Chondrocyte (in vitro differentiated cells): ENCODE results near the gene FAM200C. TPM values are rescaled to one million over a fixed set of nuclear protein-coding genes. Genes with fewer than 3 reads are reported as not detected.

ENCODE experiments used
- DNase-seq: peaks from one replicate; pipeline ENCODE4 v3.0.0; 2021; ENCODE audit warnings: mixed read lengths, low spot score
- H3K27ac Mint-ChIP-seq: one replicate; pipeline ENCODE4 v1.8.0; 2021; ENCODE audit warnings: mild to moderate bottlenecking, moderate library complexity, mixed read lengths; ENCODE audit not compliant: unreplicated experiment
- H3K27me3 Mint-ChIP-seq: 2 replicates; pipeline ENCODE4 v1.8.0; 2021; ENCODE audit warnings: low read depth, mixed read lengths
- H3K36me3 Mint-ChIP-seq: 2 replicates; pipeline ENCODE4 v1.8.0; 2021; ENCODE audit warnings: low read depth, mixed read lengths
- H3K4me1 Mint-ChIP-seq: 2 replicates; pipeline ENCODE4 v1.8.0; 2021; ENCODE audit warnings: low read depth, mild to moderate bottlenecking, mixed read lengths
- H3K4me3 Mint-ChIP-seq: one replicate; pipeline ENCODE4 v1.8.0; 2021; ENCODE audit warnings: mild to moderate bottlenecking, moderate library complexity, mixed read lengths; ENCODE audit not compliant: unreplicated experiment
- H3K9me3 Mint-ChIP-seq: 2 replicates; pipeline ENCODE4 v1.8.0; 2021; ENCODE audit warnings: low read depth, mixed read lengths
- total RNA-seq: library from RNA; stranded (reverse); gene quantifications from 3 replicates; pipeline ENCODE4 v1.2.1, GENCODE V29; 2021
- TF ChIP-seq, protein P1 (sequence below): fragments of 200-600 bp; sonication (generic); IDR thresholded peaks from 2 replicates; pipeline ENCODE4 v1.5.0; 2021; ENCODE audit warnings: antibody characterized with exemption, mild to moderate bottlenecking, moderate library complexity

FAM200C gene
- total RNA-seq, 1 donor from 2014 or later, result 4.1 TPM

DNA sequence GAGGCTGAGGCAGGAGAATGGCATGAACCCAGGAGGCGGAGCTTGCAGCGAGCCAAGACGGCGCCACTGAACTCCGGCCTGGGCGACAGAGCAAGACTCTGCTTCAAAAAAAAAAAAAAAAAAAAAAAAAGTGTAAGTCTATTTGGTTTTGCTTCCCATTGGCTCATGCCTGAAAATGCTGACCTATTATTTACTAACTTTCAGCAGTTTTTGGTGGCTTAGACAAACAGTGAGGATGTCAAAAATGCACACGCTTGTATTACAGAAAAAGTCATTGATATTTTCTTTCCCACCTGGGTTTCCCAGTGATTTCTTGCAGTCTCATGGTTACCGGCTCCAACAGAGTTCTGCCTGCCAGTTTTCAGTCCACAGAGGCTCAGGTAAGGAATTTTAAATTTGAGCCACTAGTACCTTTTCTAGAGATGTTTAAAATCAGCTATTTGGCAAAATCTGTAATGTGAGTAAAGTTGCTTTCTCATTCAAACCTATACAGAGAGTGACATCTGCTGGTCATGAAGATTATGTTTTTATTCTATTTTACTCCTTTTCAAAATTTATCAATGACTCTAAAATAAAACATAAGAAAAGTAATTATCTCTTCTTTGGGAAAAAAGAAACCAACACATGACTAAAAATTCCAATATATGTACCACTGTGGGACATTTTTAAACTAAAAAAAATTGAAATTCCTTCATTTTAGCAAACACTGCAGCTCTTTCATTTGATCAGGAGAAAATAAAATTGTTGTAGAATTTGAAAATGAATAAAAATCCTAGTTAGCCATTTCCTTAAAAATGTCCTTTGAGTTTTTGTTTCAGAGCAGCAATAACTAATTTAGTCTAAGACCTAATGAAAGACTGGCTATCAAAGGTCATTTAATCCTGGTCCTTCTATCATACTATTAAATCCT, 8.8 kb downstream of the FAM200C start:
- H3K9me3 Mint-ChIP-seq, result peaks cover 10% of the 10 kb centered on the region
- H3K36me3 Mint-ChIP-seq, result peaks cover 12% of the 10 kb centered on the region
- H3K27ac Mint-ChIP-seq, result no peak overlapping the region
- TF ChIP-seq, protein P1, sequence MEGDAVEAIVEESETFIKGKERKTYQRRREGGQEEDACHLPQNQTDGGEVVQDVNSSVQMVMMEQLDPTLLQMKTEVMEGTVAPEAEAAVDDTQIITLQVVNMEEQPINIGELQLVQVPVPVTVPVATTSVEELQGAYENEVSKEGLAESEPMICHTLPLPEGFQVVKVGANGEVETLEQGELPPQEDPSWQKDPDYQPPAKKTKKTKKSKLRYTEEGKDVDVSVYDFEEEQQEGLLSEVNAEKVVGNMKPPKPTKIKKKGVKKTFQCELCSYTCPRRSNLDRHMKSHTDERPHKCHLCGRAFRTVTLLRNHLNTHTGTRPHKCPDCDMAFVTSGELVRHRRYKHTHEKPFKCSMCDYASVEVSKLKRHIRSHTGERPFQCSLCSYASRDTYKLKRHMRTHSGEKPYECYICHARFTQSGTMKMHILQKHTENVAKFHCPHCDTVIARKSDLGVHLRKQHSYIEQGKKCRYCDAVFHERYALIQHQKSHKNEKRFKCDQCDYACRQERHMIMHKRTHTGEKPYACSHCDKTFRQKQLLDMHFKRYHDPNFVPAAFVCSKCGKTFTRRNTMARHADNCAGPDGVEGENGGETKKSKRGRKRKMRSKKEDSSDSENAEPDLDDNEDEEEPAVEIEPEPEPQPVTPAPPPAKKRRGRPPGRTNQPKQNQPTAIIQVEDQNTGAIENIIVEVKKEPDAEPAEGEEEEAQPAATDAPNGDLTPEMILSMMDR, result peak; percentile 86
- H3K4me3 Mint-ChIP-seq, result no peak overlapping the region
- no peak for DNase-seq
- H3K27me3 Mint-ChIP-seq, result no peaks in the 10 kb centered on the region
- H3K4me1 Mint-ChIP-seq, result peaks cover 1% of the 10 kb centered on the region

DNA sequence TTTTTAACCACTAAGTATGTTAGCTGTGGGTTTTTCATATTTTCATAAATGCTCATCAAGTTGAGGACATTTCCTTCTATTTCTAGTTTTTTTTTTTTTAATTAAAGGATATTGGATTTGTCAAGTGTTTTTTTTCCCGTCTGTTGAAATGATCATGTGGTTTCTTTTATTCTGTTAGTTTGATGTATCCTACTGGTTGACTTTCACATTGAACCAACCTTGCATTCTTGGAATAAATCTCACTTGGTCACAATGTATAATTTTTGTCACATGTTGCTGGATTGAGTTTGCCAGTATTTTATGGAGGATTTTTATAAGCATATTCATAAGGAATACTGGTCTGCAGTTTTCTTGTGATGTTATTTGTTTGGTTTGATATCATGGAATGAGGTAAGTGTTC, 12.4 kb downstream of the FAM200C start:
- Mint-ChIP-seq H3K4me3 (no peak overlapping the region), H3K36me3 (peaks cover 12% of the 10 kb centered on the region), H3K27ac (no peak overlapping the region), H3K4me1 (no peaks in the 10 kb centered on the region), H3K9me3 (peaks cover 10% of the 10 kb centered on the region), H3K27me3 (no peaks in the 10 kb centered on the region)
- no peak for DNase-seq
- TF ChIP-seq, protein P1, result no peak

DNA sequence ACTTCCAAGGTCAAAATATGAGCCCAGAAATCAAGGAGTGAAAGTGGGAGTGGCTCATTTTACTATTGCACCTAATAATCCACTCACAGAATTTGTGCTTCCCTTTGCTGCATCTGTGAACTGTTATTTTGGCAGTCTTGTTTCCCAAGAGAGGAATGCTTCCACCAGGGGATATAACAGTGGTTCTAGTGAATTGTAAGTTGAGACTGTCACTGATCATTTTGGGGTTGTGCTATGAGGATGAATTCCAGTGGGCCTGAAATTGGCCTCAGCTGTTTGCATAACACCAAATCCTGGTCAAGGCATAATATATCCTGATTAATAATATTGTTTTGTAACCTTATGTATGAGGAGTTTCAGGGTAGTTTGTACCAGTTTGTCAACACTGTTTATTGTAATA, 14.4 kb downstream of the FAM200C start:
- TF ChIP-seq, protein P1, result no peak
- Mint-ChIP-seq H3K27me3 (no peaks in the 10 kb centered on the region), H3K4me3 (no peak overlapping the region), H3K27ac (no peak overlapping the region), H3K36me3 (peaks cover 10% of the 10 kb centered on the region), H3K9me3 (peaks cover 10% of the 10 kb centered on the region), H3K4me1 (no peaks in the 10 kb centered on the region)
- DNase-seq, result no peak

DNA sequence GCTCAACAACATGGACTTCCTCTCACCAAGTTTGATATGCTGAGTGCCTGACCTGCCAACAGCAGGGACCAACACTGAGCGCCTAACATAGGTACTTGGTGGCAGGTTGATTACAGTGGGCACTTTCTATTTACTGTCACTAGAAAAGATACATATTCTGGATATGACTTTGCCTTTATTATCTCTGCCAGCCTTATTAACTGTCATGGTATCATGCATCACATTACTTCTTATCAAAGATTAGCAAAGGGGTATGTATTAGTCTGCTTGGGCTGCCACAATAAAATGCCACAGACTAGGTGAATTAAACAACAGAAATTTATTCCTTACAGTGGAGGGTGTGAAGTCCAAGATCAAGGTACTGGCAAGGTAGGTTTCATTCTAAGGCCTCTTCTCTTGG, 15.2 kb downstream of the FAM200C start:
- peaks cover 1% of the 10 kb centered on the region for H3K4me1 Mint-ChIP-seq
- TF ChIP-seq, protein P1, result no peak

DNA sequence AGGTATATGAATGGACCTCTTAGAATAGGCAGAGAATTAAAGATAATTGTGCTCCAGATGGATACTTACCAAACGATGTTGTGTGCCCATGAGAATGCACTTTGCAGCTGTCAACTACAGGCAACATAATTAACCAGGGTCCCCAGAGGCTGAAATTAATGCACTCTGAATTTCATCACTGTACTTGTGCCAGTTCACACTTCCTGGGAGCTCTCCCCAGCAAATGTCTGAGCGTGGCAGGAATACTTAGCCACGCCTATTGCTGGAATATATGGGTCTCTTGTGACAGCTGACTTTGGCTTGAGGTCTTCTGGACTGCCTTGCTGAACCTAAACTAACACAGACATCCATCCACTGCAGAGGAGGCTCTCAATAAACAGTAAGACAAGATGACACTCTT, 17.5 kb downstream of the FAM200C start:
- H3K4me1 Mint-ChIP-seq, result peaks cover 2% of the 10 kb centered on the region
- TF ChIP-seq, protein P1, result no peak
- H3K36me3 Mint-ChIP-seq, result peaks cover 2% of the 10 kb centered on the region
- no peak overlapping the region for H3K27ac Mint-ChIP-seq
- peaks cover under 1% of the 10 kb centered on the region for H3K9me3 Mint-ChIP-seq
- H3K27me3 Mint-ChIP-seq, result no peaks in the 10 kb centered on the region
- no peak for DNase-seq
- no peak overlapping the region for H3K4me3 Mint-ChIP-seq

More for the DNA sequence above, 15.2 kb downstream of the FAM200C start:
- Mint-ChIP-seq H3K36me3 (peaks cover 10% of the 10 kb centered on the region), H3K9me3 (peaks cover 10% of the 10 kb centered on the region), H3K27ac (no peak overlapping the region), H3K27me3 (no peaks in the 10 kb centered on the region), H3K4me3 (no peak overlapping the region)
- DNase-seq, result no peak
